Measurements from ENCODE around the gene CDKN1C. TPM values are rescaled to one million over a fixed set of nuclear protein-coding genes. Genes with fewer than 3 reads are reported as not detected.

CDKN1C gene
- total RNA-seq, 4 donors from 2014 or later: 153 to 349 (median 186) TPM

DNA sequence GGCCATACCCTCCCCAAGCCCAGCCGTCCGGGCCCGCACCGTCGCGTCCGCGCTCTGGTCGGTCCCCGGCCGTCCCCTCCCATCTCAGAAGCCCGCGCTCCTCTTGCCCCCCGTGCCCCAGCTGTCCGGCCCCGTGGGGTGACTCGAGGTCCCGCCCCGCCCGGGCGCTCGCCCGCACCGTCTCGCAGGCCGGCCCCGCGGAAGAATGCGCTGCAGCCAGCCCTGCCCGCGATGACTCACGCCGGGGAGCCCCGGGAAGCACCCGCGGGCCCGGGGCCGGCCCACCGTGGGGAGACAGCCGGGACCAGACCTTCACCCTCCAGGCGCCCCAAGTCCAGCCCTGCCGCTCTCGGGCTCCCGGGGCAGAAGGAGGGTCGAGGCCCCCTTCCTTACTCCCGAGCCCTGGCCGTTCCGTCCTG, 44.0 kb upstream of the CDKN1C start:
- Histone ChIP-seq H3K4me3 (peak overlapping the region; percentile 53 to 69 (median 54)), H3K9me3 (no peaks in the 10 kb centered on the region), H3K27me3 (peaks cover 0 to 56% (median 17%) of the 10 kb centered on the region in 4 donors), H3K4me1 (peaks cover 25 to 36% (median 33%) of the 10 kb centered on the region in 4 donors), H3K27ac (replicated peaks in 1 of 4) (peak overlapping the region; percentile 20 to 53 (median 44)), H3K36me3 (no peaks in the 10 kb centered on the region)
- no peak for DNase-seq (ENCODE audit: extremely low spot score)
- intact Hi-C loops (cut with DNase I): no loop called here
- WGBS: 11% methylated on average over 6 of the region's 48 CpGs
- no peak for TF ChIP-seq CTCF (IDR thresholded peaks at IDR 0.05)
- TF ChIP-seq POLR2AphosphoS5 (IDR thresholded peaks at IDR 0.05): no peak
- TF ChIP-seq POLR2A (IDR thresholded peaks at IDR 0.05; ENCODE audit: low read depth): no peak
- TF ChIP-seq EP300 (IDR thresholded peaks at IDR 0.05): no peak

DNA sequence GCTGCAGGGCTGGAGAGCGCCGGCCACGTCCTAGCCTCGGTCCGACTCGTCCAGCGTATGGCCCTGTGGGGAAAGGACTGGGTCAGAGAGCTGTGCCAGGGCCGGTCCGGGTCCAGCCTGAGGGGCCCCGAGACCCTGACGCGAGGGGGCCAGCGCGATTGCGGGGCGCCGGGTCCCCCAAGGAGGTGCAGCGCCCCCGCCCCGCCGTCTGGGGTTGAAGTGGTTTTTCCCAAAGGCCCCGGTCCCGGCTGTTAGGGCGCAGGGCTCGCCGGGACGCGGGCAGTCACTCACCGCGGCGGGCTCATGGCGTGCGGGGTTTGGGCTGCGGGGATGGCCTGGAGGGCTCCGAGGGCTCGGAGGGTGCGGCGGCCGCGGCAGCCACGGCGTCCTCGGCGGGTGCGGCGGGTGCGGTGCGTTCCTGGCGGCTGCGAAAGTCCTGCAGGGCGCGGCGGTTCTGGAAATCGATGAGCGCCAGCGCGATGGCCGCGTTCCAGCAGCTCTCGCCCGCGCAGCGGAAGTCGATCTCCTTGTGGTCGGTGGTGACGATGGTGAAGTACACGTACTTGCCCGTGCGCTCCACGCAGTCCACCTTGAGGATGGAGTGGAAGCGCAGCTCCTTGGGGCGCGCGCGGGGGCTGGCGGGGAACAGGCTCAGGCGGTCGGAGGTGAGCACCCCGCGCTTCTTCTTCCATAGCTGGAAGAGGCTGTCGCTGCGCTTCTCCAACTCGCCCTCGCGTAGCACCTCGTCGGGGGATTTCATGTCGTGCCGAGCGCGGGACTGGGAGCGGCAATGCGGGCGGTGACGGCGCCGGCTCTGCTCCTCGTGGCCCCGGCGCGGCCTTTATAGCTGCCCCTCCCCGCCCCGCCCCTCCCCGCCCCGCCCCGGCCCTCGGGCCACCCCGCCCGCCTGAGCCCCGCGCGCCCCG, 43.3 kb upstream of the CDKN1C start, which contains the start of gene PHLDA2:
Gene PHLDA2, minus strand, starts transcription at position 816 of the 926 bp plus-strand sequence. Its CDS starts 56 bp downstream, at position 760.
- TF ChIP-seq POLR2A (IDR thresholded peaks at IDR 0.05; ENCODE audit: low read depth) (no peak), EP300 (IDR thresholded peaks at IDR 0.05) (no peak), POLR2AphosphoS5 (IDR thresholded peaks at IDR 0.05) (peak; percentile 29 to 76), CTCF (IDR thresholded peaks at IDR 0.05) (peak in 1 of 3 experiments; percentile 7)
- Histone ChIP-seq H3K9me3 (no peaks in the 10 kb centered on the region), H3K4me3 (peak within 1 kb of the TSS; percentile 53 to 69 (median 54)), H3K36me3 (no peaks in the 10 kb centered on the region), H3K4me1 (peaks cover 25 to 36% (median 33%) of the 10 kb centered on the region in 4 donors), H3K27me3 (peaks cover 0 to 62% (median 17%) of the 10 kb centered on the region in 4 donors), H3K27ac (replicated peaks in 1 of 4) (peak within 1 kb of the TSS; percentile 20 to 53 (median 44))
- WGBS: 1% methylated on average over 36 of the region's 113 CpGs
- DNase-seq (ENCODE audit: extremely low spot score): no peak
- intact Hi-C loops (cut with DNase I): no loop called here

DNA sequence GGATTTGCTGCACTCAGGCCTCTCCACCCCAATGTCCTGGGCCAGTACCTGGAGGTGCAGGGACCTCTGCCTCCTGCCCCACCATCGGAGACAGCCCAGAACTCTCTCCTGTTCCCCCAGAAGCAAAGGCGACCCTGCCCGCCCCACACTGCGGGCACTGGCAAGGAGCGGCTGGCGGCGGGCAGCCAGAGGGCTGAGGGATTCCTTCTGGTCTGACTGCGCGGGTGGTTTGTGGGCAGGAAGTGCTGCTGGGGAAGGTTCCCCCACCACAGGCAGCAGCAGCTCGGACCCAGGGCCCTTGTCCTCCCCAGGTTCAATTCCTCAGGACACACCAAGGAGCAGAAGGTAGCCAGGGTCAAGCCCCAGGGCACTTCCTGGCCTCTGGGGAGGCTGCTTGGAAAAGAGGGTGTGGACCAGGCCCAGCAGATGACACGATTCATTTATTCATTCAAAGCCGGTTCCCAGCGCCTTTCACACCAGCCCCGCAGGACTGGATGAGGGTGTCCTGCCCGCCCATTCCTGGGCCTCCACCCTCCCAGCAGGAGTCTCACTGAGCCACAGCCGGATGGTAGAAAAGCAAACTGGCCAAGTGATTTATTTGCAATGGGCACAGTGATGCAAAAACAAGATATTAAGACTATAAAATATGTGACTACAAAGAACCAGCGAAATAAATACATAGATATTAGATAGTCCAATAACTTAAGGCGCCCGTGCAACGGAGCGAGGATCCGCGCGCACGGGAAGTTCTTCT, 42.5 kb upstream of the CDKN1C start:
- 35% methylated on average over 18 of the region's 25 CpGs for WGBS
- Histone ChIP-seq H3K36me3 (no peaks in the 10 kb centered on the region), H3K4me3 (peak overlapping the region; percentile 53 to 69 (median 54)), H3K4me1 (peaks cover 25 to 36% (median 33%) of the 10 kb centered on the region in 4 donors), H3K27ac (replicated peaks in 1 of 4) (no peak overlapping the region), H3K27me3 (peaks cover 0 to 63% (median 17%) of the 10 kb centered on the region in 4 donors), H3K9me3 (no peaks in the 10 kb centered on the region)
- no peak for DNase-seq (ENCODE audit: extremely low spot score)
- intact Hi-C loops (cut with DNase I): no loop called here
- TF ChIP-seq CTCF (IDR thresholded peaks at IDR 0.05) (no peak), POLR2AphosphoS5 (IDR thresholded peaks at IDR 0.05) (no peak)

DNA sequence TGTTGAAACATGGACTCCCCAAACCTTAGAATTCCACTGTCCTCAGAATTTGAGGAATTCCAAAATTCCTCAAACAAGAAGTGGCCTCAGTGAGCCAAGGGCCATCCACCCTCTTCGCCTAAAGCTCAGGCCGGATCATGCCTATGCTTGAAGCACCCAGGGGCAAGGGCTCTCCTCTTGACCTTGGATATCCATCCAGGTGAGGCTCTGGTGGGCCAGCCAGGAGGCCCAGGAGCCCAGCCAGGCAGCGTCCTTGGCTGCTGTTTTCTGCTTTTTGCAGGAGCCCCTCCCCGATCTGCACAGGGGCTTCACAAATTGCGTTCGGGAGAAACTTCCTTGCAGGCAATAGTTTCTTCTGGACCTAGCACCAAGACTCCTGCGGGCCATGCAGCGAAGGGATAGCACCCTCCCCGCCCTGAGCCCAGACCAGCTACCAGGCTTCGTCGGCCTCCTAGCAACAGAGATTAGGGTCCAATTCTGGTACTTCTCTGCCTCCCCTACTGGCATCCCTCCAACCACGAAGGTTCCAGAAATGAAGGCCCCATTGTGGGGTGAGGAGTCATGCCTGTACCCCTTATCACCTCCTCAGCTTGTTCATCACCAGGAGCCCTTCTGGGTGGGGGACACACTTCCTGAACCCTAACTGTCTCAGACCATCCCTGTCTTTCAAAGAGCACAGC, 41.7 kb upstream of the CDKN1C start:
- Histone ChIP-seq H3K4me1 (peaks cover 25 to 36% (median 33%) of the 10 kb centered on the region in 4 donors), H3K36me3 (no peaks in the 10 kb centered on the region), H3K27me3 (peaks cover 0 to 63% (median 17%) of the 10 kb centered on the region in 4 donors), H3K9me3 (no peaks in the 10 kb centered on the region), H3K27ac (replicated peaks in 1 of 4) (no peak overlapping the region), H3K4me3 (no peak overlapping the region)
- DNase-seq (ENCODE audit: extremely low spot score): no peak
- intact Hi-C loops (cut with DNase I): no loop called here
- TF ChIP-seq CTCF (IDR thresholded peaks at IDR 0.05) (no peak), POLR2A (IDR thresholded peaks at IDR 0.05; ENCODE audit: low read depth) (no peak), EP300 (IDR thresholded peaks at IDR 0.05) (no peak), POLR2AphosphoS5 (IDR thresholded peaks at IDR 0.05) (no peak)
- WGBS: 85% methylated on average over 12 of the region's 12 CpGs
